Panc1 (cell line): Measurements from ENCODE around the gene CCR8. TPM values are rescaled to one million over a fixed set of nuclear protein-coding genes. Genes with fewer than 3 reads are reported as not detected.

ENCODE experiments used
- ATAC-seq: fragments of 200-7000 bp; cut with Tn5 transposase; 2 replicates; pipeline ENCODE4 v1.9.1; 2020; ENCODE audit warnings: mild to moderate bottlenecking, moderate library complexity
- BruUV-seq: library from RNA; stranded (reverse); fragments of 400-500 nt; replicated peaks from 2 replicates; lab custom pipeline; 2021; lab: Mats Ljungman, UMichigan
- CTCF ChIA-PET: fragments of 300-600 bp; sonication (Branson Sonifier 250); formaldehyde crosslinking; loops from one replicate; lab custom pipeline; 2022; ENCODE audit warnings: antibody characterized with exemption; lab: Charles Lee
- POLR2A ChIA-PET: fragments of 300-600 bp; sonication (Branson Sonifier 250); formaldehyde crosslinking; loops from one replicate; lab custom pipeline; 2022; ENCODE audit warnings: antibody characterized with exemption; lab: Charles Lee
- DNase-seq: peaks from one replicate; pipeline ENCODE4 v3.0.0-alpha.2; 2010; ENCODE audit warnings: low read depth, low spot score
- H3K27ac ChIP-seq: 2 replicates; pipeline ENCODE4 v1.5.1; 2011; ENCODE audit warnings: mild to moderate bottlenecking, low read length, inconsistent platforms
- H3K27me3 ChIP-seq: fragments of 200-500 bp; sonication (Bioruptor generic); 2 replicates; pipeline ENCODE4 v1.6.0; 2014; ENCODE audit warnings: low read length, inconsistent platforms; ENCODE audit not compliant: control insufficient read depth, insufficient read depth
- H3K36me3 ChIP-seq: fragments of 200-500 bp; sonication (Bioruptor generic); 2 replicates; pipeline ENCODE4 v1.5.1; 2014; ENCODE audit warnings: inconsistent platforms, mild to moderate bottlenecking, low read length, moderate library complexity; ENCODE audit not compliant: control insufficient read depth, insufficient read depth
- H3K4me1 ChIP-seq: 2 replicates; pipeline ENCODE4 v1.5.1; 2011; ENCODE audit warnings: inconsistent platforms, mild to moderate bottlenecking, low read length, moderate library complexity; ENCODE audit not compliant: control insufficient read depth, insufficient read depth
- H3K4me3 ChIP-seq, 2 experiments: 2 replicates each; pipeline ENCODE4 v1.5.1; 2011 to 2012; ENCODE audit warnings: low read depth in 2 of 2, low read length in 2 of 2, mild to moderate bottlenecking in 2 of 2, inconsistent platforms in 1 of 2, moderate library complexity in 1 of 2
- H3K9me3 ChIP-seq: fragments of 200-500 bp; sonication (Bioruptor generic); 2 replicates; pipeline ENCODE4 v1.5.1; 2014; ENCODE audit warnings: low read depth, mild to moderate bottlenecking, inconsistent platforms, low read length, moderate library complexity; ENCODE audit not compliant: control insufficient read depth, insufficient read depth
- POLR2AphosphoS5 ChIP-seq: IDR thresholded peaks from 2 replicates; pipeline ENCODE4 v1.6.1; 2012; ENCODE audit warnings: mild to moderate bottlenecking, low read depth, low read length, moderate library complexity
- SIN3A ChIP-seq: IDR thresholded peaks from 2 replicates; pipeline ENCODE4 v1.6.1; 2012; ENCODE audit warnings: low read depth, mild to moderate bottlenecking, low read length, moderate library complexity, borderline replicate concordance; ENCODE audit not compliant: insufficient read depth
- TCF7L2 ChIP-seq: IDR thresholded peaks from 2 replicates; pipeline ENCODE4 v1.6.1; 2011; ENCODE audit warnings: mild to moderate bottlenecking, low read depth, low read length, inconsistent platforms
- in situ Hi-C: cut with HindIII; loops from 2 replicates; pipeline ENCODE4 v1.10.0; 2016; ENCODE audit warnings: low sequenced_read_pairs, low pct_unique_long_range_greater_than_20kb
- intact Hi-C: fragments of 100-400 bp; cut with micrococcal nuclease; formaldehyde crosslinking; loops from one replicate; pipeline ENCODE4 v1.10.0; 2022; ENCODE audit not compliant: unreplicated experiment
- total RNA-seq: library from RNA; stranded (reverse); gene quantifications from one replicate; pipeline ENCODE4 v1.2.1, GENCODE V29; 2021; ENCODE audit not compliant: unreplicated experiment
- TF ChIP-seq, protein P1 (sequence below), 2 experiments: IDR thresholded peaks; 2 replicates each; pipeline ENCODE4 v1.6.1; 2011 to 2012; ENCODE audit warnings: low read depth in 2 of 2, control low read depth in 1 of 2, low read length in 1 of 2, mild to moderate bottlenecking in 1 of 2, moderate library complexity in 1 of 2; ENCODE audit not compliant: insufficient read depth in 1 of 2
- TF ChIP-seq, protein P2 (sequence below): fragments of 450-650 bp; IDR thresholded peaks from 2 replicates; pipeline ENCODE4 v1.5.1; 2017; ENCODE audit warnings: mild to moderate bottlenecking

CCR8 gene
- total RNA-seq, 1 experiment from 2014 or later: not detected

DNA sequence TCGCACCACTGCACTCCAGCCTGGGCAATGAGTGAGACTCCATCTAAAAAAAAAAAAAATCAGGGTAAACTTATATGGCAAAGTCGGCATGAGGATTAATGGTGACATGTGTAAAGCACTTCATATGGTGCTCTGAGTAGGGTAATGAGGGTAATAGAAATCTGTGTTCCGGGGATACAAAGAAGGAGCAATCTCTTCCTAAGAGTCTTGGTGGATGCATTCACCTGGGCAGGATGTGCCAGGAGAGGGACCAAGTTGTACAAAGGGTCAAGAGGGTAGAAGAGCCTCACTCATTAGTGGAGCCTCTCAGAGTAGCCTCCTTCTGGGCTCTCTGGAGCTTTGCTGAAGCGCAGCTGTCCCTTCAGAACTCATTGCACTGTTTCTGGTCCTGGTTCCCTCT lies 40.4 kb upstream of the CCR8 start:
- TF ChIP-seq POLR2AphosphoS5 (no peak), SIN3A (no peak), TCF7L2 (no peak)
- TF ChIP-seq, protein P1, sequence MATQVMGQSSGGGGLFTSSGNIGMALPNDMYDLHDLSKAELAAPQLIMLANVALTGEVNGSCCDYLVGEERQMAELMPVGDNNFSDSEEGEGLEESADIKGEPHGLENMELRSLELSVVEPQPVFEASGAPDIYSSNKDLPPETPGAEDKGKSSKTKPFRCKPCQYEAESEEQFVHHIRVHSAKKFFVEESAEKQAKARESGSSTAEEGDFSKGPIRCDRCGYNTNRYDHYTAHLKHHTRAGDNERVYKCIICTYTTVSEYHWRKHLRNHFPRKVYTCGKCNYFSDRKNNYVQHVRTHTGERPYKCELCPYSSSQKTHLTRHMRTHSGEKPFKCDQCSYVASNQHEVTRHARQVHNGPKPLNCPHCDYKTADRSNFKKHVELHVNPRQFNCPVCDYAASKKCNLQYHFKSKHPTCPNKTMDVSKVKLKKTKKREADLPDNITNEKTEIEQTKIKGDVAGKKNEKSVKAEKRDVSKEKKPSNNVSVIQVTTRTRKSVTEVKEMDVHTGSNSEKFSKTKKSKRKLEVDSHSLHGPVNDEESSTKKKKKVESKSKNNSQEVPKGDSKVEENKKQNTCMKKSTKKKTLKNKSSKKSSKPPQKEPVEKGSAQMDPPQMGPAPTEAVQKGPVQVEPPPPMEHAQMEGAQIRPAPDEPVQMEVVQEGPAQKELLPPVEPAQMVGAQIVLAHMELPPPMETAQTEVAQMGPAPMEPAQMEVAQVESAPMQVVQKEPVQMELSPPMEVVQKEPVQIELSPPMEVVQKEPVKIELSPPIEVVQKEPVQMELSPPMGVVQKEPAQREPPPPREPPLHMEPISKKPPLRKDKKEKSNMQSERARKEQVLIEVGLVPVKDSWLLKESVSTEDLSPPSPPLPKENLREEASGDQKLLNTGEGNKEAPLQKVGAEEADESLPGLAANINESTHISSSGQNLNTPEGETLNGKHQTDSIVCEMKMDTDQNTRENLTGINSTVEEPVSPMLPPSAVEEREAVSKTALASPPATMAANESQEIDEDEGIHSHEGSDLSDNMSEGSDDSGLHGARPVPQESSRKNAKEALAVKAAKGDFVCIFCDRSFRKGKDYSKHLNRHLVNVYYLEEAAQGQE (IDR thresholded peaks at IDR 0.05; ENCODE audit: insufficient read depth in 1 of 2, low read depth in 2 of 2, low read length in 1 of 2): no peak
- TF ChIP-seq, protein P2, sequence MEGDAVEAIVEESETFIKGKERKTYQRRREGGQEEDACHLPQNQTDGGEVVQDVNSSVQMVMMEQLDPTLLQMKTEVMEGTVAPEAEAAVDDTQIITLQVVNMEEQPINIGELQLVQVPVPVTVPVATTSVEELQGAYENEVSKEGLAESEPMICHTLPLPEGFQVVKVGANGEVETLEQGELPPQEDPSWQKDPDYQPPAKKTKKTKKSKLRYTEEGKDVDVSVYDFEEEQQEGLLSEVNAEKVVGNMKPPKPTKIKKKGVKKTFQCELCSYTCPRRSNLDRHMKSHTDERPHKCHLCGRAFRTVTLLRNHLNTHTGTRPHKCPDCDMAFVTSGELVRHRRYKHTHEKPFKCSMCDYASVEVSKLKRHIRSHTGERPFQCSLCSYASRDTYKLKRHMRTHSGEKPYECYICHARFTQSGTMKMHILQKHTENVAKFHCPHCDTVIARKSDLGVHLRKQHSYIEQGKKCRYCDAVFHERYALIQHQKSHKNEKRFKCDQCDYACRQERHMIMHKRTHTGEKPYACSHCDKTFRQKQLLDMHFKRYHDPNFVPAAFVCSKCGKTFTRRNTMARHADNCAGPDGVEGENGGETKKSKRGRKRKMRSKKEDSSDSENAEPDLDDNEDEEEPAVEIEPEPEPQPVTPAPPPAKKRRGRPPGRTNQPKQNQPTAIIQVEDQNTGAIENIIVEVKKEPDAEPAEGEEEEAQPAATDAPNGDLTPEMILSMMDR: no peak
- ChIA-PET CTCF (interaction anchor here (1.3 to 2.0 kb wide), 3 partner anchors 96 to 162 kb away, joined by 6 to 10 read pairs (median 9); partner anchors contain the start of gene XIRP1), POLR2A (no interaction called here)
- H3K27me3 ChIP-seq: no peaks in the 10 kb centered on the region
- no peaks in the 10 kb centered on the region for H3K9me3 ChIP-seq
- intact Hi-C loops (loop anchor here (5.0 kb wide), 3 partner anchors 82 to 187 kb away; no protein-coding TSS in a partner anchor), in situ Hi-C loops (no loop called here)
- H3K36me3 ChIP-seq: no peaks in the 10 kb centered on the region
- no peaks in the 10 kb centered on the region for H3K4me1 ChIP-seq
- H3K4me3 ChIP-seq: no peak overlapping the region
- DNase-seq (no peak), ATAC-seq (no peak)
- no TSS peak for BruUV-seq
- no peak overlapping the region for H3K27ac ChIP-seq

DNA sequence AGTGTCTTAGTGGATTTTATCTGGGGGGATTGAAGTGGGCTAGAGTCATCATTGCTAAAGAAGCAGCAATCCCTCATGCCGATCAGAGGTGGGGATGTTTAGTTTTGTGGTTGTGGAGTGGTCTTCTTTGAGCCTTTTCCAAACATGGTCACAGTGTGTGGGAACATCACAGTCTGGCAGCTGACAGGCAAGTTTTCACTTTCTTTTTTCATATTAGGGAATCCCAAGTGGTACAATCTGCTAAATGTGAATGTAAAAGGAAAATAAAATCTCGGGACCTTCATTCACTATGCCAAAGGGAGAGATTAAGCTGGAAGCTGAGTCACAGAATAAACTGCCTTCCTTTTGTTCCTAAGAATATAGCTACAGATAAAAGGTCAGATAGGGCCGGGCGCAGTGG lies 39.3 kb upstream of the CCR8 start:
- Histone ChIP-seq H3K4me1 (no peaks in the 10 kb centered on the region), H3K4me3 (no peak overlapping the region), H3K27me3 (no peaks in the 10 kb centered on the region), H3K9me3 (no peaks in the 10 kb centered on the region), H3K36me3 (no peaks in the 10 kb centered on the region), H3K27ac (no peak overlapping the region)
- CTCF ChIA-PET: interaction anchor here (0.7 kb wide), 1 partner anchor 12 kb away, joined by 5 read pairs; no protein-coding TSS in a partner anchor
- POLR2A ChIA-PET: no interaction called here
- in situ Hi-C loops: no loop called here
- intact Hi-C loops: loop anchor here (10.0 kb wide), 1 partner anchor 85 kb away; no protein-coding TSS in a partner anchor
- DNase-seq: no peak
- no TSS peak for BruUV-seq
- ATAC-seq: no peak
- TF ChIP-seq, protein P2: no peak
- TF ChIP-seq POLR2AphosphoS5 (no peak), TCF7L2 (no peak), SIN3A (no peak)
- TF ChIP-seq, protein P1 (IDR thresholded peaks at IDR 0.05; ENCODE audit: insufficient read depth in 1 of 2, low read depth in 2 of 2, low read length in 1 of 2): no peak
